ENCODE results near the gene CLDN15.
A peak's percentile ranks its signal among the peaks of the same experiment; 100 is the strongest.
"Not testable (repeated sequence)": the region's sequence is repeated elsewhere in the genome, so short reads cannot be mapped to it uniquely, and the experiment has no call there.

Gene CLDN15

DNA sequence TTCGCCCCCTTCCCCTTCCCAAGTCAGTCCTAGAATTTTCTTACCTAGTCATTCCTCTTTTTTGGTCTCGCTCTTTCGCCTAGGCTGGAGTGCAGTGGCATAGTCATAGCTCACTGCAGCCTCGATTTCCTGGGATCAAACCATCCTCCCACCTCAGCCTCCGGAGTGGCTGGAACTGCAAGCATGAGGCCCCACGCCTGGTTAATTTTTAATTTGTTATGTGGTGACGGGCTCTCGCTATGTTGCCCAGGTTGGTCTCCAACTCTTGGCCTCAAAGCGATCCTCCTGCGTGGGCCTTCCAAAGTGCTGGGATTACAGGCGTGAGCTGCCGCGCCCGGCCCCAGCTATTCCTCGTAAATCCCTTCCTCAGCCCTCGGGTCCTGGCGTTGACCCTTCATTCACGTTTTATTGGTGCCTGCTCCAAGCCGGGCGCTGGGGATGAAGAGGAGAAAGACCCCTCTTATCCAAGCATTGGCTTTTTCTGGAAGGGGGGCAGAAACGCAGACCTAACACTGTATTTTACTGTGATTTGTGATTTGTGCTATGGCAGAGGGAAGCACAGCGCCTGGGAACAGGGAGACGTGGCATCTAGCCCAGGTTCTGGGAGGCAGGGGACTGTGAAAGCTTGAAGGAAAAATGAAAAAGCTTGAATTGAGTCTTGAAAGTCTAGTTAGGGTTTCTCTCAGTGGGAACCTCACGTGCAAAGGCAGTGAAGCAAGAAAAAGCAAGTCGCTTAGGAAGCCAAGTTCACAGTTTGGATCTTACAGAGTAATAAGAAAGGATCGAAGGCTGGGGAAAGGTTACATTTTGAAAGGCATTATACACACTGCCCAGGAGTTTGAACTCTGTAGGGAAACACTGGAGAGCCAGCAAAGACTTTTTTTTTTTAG, 19.1 kb downstream of the CLDN15 start:
- DNase-seq = no peak

- peak; percentile 99 for DNase-seq
These were observed 20.0 kb downstream of the CLDN15 start, which contains the start of the genes PLOD3 and ZNHIT1 for GRCh38 chr7:101217388-101218235. TSS of gene PLOD3 (minus strand) at chr7:101217581. CDS start at chr7:101217274, 307 bp downstream. TSS of gene ZNHIT1 (plus strand) at chr7:101218165. CDS start at chr7:101218196, 31 bp downstream.

DNA sequence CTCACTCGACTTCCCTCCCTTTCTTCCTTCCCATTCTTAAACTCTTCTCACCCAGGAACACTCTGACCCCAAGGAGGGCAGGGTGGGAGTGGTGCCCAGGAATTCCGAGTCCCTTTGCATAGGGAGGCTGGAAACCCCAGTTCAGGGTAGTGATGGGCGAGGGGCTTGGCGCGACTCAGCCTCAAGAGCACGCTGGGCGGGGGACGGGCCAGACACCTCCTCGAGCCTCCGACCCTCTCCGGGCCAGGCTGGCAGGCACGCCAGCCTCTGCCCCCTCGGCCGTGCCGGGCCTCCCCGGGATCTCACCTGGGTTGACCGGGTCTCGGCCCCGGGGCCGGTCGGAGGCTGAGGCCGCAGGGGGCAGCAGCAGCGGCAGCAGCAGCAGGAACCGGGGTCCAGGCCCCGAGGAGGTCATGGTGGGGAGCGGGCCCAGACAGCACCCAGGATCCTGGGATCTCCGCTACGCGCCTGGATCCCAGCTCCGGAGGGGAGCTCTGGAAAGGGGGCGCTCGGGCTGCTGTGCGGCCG, 20.7 kb downstream of the CLDN15 start:
- DNase-seq = no peak

DNA sequence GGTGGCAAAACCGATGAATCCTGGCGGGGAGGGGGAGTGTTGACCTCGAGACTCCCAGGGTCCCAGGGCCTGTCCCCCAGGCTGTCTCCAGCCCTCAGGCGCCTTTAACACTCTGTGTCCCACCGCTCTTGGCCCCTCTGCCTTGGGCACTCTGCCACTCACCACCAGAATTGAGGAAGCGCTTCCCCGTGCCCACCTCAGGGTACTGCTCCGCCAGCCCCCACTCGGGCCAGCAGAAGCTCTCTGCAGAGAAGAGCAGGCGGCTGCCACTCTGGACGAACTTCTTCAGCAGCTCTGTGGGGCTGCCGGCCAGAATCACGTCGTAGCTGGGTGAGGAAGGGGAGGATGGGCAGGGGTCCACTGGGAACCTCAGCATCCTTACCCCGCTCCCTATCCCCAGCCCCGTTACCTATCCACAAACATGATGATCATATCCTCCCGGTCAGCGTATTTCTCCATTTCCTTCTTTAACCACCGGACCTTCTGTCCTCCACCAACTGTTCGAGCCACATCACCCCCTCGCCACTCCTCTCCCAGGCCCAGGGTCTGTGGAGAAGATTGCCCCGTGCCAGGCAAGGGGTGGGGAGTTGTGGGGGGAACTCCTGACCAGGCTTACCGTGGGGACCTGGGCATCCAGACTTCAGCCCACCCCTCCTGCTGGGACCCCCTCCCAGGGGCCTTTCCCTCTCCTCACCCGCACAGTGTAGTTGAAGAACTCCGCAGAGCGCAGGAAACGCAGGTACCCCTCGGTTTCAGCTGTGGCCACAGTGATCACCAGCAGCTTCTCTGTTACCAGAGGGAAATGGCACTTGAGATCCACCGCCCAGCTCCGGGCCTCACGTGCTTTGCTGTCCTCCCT, 21.4 kb downstream of the CLDN15 start:
- DNase-seq = no peak

- no peak for DNase-seq
These were observed 25.6 kb downstream of the CLDN15 start for GRCh38 chr7:101212014-101212413.

- DNase-seq = no peak
These were observed 26.1 kb downstream of the CLDN15 start for GRCh38 chr7:101211501-101211900.

DNA sequence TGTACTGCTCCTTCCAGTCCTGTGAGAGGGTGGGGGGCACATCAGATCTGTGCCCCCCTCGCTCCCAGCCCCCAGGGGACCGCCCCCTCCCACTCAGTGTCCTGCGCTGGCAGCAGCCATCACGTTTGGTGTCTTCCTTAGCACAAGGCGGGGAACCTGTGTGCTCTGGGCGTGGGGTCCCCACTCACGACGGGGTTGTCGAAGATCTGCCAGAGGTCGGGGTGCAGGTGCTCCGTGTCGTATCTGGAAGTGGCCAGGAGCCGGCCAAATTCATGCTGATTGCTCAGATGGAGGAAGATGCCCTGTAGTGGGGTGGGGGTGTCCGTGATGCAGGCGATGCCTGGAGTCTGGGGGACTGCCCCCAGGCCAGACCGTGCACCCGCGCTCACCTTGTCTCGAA, 27.5 kb downstream of the CLDN15 start:
- no peak for DNase-seq

DNA sequence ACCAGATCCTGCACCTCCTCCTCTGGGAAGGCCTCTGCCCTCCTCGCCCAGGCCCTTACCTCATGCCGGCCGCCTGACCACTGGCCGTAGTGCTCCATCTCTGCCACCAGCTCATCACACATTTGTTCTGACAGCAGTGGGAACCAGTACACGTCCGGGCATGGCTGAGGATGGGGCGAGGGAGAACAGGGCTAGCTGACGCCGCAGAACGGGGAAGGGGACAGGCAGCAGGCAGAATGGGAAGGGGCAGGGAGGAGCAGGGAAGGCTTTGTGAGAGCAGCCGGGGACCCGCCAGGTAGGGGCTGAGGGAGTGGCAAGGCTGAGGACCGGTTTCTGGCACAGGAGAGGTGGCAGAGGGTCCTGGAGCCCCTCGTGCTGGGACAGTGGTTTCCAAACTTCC, 28.8 kb downstream of the CLDN15 start:
- DNase-seq = no peak

GRCh38 chr7:101207459-101207858, 30.1 kb downstream of the CLDN15 start:
- DNase-seq = no peak

- no peak for DNase-seq
These were observed 30.9 kb downstream of the CLDN15 start for GRCh38 chr7:101206665-101207042.

DNA sequence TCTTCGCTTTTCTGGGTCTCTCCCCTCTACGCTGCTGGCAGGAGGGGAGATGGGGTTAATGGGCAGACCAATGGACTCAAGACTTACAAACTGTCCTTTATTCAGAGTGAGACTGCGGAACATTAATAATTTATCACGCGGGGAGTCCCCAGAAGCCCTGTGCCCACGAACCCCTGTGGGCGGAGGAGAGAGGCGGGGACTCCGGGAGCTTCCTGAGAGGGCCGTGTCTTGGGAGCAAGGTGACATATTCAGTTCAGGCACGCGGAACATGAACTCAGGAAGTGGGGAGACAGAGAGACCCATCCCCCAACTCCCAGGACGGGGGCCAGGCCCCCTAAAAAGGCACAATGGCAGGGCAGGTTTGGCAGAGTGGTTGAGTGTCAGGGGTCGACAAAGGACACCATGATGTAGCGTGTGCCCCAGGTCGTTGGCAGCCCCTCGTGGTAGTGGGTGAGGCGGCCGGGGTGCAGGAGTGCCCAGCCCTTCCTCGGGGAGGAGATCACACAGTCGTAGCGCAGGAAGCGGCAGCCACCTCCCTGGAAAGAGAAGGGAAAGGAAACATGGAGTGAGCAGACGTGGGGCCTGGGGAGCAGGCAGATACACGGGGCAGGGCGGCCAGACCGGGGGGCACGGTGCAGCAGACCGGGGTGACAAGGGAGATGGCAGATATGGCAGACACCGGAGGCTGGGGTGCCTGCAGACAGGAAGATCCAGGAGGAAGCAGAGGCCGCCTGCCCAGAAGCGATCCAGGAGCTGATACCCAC, 31.5 kb downstream of the CLDN15 start:
- no peak for DNase-seq

DNA sequence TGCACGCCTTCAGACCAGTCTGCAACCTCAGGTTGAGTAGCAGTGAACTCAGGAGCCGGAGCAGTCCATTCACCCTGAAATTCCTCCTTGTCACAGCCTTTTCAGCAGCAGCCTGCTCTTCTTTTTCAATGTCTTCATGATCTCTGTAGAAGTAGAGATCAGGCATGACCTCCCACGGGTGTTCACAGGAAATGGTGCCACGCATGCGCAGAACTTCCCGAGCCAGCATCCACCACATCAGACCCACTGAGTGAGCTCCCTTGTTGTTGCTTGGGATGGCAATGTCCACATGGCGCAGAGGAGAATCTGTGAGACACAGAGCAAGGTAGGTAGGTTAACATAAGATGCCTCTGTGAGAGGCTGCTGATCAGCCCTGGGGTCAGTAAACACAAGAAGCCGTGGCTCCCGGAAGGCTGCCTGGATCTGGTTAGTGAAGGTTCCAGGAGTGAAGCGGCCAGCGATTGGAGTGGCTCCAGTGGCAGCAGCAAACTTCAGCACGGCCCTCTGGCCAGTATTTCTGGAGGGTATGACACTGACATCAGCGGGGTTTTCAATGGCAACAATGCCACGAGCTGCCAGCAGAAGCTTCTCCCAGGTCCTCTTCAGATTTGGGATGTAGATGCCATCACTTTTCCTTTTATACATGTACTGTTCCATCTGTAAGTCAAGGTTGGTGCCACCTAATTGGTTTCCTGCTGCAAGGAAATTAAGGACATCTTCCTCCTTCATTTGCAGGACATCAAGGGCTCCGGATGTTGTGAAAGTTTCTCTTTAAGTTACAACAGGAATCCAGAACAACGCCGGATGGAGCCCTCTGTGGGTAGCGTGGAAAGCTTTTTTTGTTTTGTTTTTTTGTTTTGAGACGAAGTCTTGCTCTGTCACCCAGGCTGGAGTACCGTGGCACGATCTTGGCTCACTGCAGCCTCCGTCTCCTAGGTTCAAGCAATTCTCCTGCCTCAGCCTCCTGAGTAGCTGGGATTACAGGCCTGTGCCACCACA, 33.6 kb downstream of the CLDN15 start:
- not testable (repeated sequence) for DNase-seq

DNA sequence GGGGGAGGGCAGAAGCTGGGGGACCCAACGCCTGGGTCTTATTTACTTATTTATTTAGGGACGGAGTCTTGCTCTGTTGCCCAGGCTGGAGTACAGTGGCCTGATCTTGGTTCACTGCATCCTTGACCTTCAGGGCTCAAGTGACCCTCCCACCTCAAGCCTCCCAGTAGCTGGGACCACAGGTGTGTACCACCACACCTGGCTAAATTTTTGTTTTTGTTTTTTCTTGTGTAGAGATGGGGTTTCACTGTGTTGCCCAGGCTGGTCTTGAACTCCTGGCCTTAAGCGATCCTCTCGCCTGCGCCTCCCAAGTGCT, 35.0 kb downstream of the CLDN15 start:
- DNase-seq = no peak

DNA sequence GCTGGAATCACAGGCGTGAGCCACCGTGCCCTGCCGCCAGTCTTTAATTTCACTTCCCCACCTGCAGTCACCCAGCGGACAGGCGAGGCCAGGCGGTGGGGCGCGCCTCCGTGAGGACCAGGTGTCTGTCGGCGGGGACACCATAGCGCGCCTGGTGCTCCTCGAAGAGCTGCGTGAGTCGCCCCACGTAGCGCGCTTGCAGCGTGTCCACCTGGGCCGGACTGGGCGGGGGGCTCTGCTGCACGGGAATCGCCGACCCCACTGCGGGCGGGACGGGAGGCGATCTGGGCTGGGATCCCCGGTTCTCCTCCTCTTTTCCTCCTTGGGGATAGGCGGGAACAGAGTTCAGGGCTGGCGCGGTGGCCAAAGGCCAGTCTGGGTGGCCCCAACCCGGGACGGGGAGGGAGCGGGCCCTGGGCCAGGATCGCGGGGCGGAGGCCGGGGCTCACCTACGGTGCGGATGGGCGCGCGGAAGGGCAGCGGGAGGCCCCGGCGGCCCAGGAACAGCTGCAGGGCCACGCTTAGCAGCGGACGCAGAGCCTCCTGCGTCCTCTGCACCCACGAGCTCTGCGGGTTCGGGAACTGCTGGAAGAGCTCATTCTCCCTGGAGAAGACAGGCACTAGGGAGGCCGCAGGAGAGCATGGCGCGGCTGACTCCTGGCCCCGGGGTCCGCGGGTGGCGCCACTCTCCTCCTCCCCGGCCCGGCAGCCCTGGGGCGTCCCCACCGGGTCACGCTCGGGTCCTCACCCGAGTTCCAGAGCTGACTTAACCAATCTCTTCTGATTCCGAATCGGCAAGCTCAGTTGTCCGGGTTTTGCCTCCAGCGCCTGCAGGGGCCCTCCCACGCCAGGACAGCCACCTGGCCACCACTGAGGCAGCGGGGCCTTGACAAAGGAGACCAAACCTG, 35.7 kb downstream of the CLDN15 start:
- no peak for DNase-seq

- no peak for DNase-seq
These were observed 36.6 kb downstream of the CLDN15 start, which contains the start of gene MOGAT3 for GRCh38 chr7:101200862-101201599. TSS of gene MOGAT3 (minus strand) at chr7:101201036. CDS start at chr7:101200854, 182 bp downstream.

DNA sequence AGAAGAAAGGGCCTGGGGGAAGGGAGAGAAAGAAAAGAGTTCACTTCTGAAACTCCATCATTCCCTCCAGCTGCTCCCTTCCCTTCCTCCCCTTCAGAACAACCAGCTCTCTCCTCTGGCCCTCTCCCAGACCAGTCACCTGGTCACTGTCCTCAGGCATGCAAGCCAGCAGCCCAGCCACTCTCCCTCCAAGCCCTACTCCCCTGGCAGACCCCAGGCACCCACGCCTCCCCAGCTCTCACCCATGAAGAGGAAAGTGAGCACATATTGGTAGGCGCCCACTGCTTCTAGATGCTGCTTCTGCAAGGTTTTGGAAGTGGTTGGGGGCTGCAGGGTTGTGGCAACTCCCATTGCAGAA, 37.1 kb downstream of the CLDN15 start:
- no peak for DNase-seq

DNA sequence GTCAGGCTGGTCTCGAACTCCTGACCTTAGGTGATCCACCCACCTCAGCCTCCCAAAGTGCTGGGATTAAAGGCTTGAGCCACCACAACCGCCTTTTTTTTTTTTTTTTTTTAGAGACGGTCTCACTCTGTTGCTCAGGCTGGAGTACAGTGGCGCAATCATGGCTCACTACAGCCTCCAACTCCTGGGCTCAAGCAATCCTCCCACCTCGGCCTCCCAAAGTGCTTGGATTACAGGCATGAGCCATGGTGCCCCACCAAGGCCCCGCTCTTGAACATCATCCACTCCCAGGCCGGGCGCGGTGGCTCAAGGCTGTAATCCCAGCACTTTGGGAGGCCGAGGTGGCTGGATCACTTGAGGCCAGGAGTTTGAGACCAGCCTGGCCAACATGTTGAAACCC, 38.1 kb downstream of the CLDN15 start:
- DNase-seq = not testable (repeated sequence)

DNA sequence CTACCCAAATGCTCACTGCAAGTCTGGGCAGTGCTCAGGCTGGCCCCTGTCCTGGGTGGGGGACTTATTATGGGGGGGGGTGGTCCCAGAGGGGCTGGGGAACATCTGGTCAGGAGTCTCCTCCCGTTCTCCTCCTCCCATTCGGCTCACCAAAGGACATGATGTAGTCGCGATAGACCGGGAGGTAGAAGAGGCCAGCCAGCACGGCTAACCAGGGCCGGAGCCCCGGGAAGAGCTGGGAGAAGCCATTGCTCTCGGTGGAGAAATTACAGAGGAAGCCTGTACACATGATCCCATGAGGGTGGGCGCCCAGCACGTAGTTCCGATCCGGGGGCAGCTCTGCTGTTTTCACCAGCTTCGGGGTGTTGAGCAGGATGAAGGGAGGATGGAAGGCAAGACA, 39.1 kb downstream of the CLDN15 start:
- DNase-seq = no peak

DNA sequence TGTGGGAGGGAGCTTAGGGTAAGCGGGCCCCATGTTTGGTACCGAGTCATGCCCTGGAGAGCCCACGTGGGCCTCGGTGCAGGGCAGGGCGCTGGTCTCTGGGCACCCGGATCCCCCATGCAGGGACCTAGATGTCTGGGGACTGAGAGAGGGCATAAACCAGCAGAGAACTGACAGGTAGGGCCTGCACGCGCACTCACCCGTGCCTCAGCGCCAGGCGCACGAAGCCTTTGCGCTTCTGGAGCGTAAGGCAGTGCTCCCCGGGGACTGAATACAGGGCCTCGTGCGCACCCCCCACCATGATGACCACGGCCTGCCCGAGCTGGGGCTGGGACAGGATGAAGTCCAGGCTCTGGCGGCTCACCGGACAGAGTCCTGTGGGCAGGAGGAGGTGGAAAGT, 39.6 kb downstream of the CLDN15 start:
- no peak for DNase-seq
